Ectodermal cell (in vitro differentiated cells): ENCODE data around the gene BMP5.
A peak's percentile ranks its signal among the peaks of the same experiment; 100 is the strongest.

Source experiments
- H3K27ac ChIP-seq: 2 replicates; pipeline ENCODE4 v1.7.0; 2013; ENCODE audit warnings: mild to moderate bottlenecking, low read depth, low read length; ENCODE audit not compliant: insufficient read depth, poor library complexity, severe bottlenecking
- H3K27me3 ChIP-seq: 2 replicates; pipeline ENCODE4 v1.7.0; 2013; ENCODE audit warnings: mild to moderate bottlenecking, low read length; ENCODE audit not compliant: insufficient read depth, control insufficient read depth, poor library complexity, severe bottlenecking
- H3K36me3 ChIP-seq: one replicate; pipeline ENCODE4 v1.7.0; 2013; ENCODE audit warnings: low read length; ENCODE audit not compliant: control insufficient read depth, insufficient read depth
- H3K4me1 ChIP-seq: one replicate; pipeline ENCODE4 v1.7.0; 2013; ENCODE audit warnings: low read length; ENCODE audit not compliant: control insufficient read depth, insufficient read depth
- H3K4me3 ChIP-seq: 2 replicates; pipeline ENCODE4 v1.7.0; 2013; ENCODE audit warnings: low read depth, low read length, control low read depth; ENCODE audit not compliant: insufficient read depth
- H3K9me3 ChIP-seq: 2 replicates; pipeline ENCODE4 v1.7.0; 2013; ENCODE audit warnings: mild to moderate bottlenecking, low read length, moderate library complexity; ENCODE audit not compliant: control insufficient read depth
- WGBS, 2 experiments: methylation state at CpG; one replicate each; pipeline ENCODE4 v1.1.7; 2013; ENCODE audit warnings: missing lambda C conversion rate in 2 of 2; 5-methylcytosine and 5-hydroxymethylcytosine counted together

BMP5 gene

DNA sequence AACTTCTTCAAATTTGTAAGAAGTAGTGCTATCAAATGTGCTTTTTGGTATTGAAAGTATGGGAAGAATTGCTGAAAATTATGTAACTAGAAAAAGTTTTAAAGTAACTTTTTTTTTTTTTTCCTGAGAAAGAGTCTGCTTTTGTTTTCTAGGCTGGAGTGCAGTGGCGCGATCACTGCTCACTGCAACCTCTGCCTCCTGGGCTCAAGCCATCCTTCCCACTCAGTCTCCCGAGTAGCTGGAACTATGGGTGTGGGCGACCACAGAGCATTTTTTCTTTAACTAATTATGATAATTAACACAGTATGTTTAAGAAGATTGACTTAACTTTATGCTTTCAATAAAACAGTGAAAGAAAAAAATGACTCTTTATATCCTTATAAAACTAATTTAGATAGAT, 38.4 kb downstream of the BMP5 start:
- H3K27me3 ChIP-seq: no peaks in the 10 kb centered on the region
- H3K4me1 ChIP-seq: no peaks in the 10 kb centered on the region
- no peak overlapping the region for H3K4me3 ChIP-seq
- H3K36me3 ChIP-seq: no peaks in the 10 kb centered on the region
- H3K27ac ChIP-seq: no peak overlapping the region
- WGBS, 2 experiments: 88 to 100% methylated on average over 2 of the region's 4 CpGs
- H3K9me3 ChIP-seq: no peaks in the 10 kb centered on the region

DNA sequence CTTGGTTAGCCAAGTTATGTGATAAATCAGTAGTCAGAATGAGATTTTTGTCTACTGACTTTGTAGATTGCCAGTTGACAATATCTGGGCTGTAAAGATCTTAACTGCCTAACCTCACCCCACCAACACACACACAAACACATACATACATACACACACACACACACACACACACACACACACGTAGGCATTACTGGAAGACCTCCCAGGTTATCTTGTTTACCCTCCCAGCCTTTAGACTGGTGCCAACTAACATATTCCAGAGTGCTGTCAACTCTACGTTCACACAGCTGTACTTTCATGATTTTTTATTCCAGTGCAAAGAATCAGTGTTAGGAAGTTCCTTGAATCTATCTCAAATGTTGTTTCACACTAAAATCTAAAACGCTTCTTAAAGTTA, 38.9 kb downstream of the BMP5 start:
- Histone ChIP-seq H3K27ac (no peak overlapping the region), H3K4me3 (no peak overlapping the region), H3K36me3 (no peaks in the 10 kb centered on the region), H3K27me3 (no peaks in the 10 kb centered on the region), H3K9me3 (no peaks in the 10 kb centered on the region), H3K4me1 (no peaks in the 10 kb centered on the region)
- WGBS, 2 experiments: 81 to 91% methylated on average over 2 of the region's 3 CpGs

- H3K9me3 ChIP-seq: no peaks in the 10 kb centered on the region
- no peaks in the 10 kb centered on the region for H3K36me3 ChIP-seq
- H3K27ac ChIP-seq: no peak overlapping the region
- 60 to 88% methylated on average over 1 of the region's 1 CpG for WGBS, 2 experiments
- no peaks in the 10 kb centered on the region for H3K27me3 ChIP-seq
- no peaks in the 10 kb centered on the region for H3K4me1 ChIP-seq
- no peak overlapping the region for H3K4me3 ChIP-seq
These were observed 40.2 kb downstream of the BMP5 start for GRCh38 chr6:55835220-55835619.

- H3K9me3 ChIP-seq: no peaks in the 10 kb centered on the region
- no peak overlapping the region for H3K27ac ChIP-seq
- H3K4me3 ChIP-seq: no peak overlapping the region
- WGBS, 2 experiments: 95% methylated on average over 2 of the region's 2 CpGs
- no peaks in the 10 kb centered on the region for H3K27me3 ChIP-seq
- H3K4me1 ChIP-seq: peaks cover 7% of the 10 kb centered on the region
- H3K36me3 ChIP-seq: no peaks in the 10 kb centered on the region
These were observed 42.1 kb downstream of the BMP5 start for GRCh38 chr6:55833284-55833683.

DNA sequence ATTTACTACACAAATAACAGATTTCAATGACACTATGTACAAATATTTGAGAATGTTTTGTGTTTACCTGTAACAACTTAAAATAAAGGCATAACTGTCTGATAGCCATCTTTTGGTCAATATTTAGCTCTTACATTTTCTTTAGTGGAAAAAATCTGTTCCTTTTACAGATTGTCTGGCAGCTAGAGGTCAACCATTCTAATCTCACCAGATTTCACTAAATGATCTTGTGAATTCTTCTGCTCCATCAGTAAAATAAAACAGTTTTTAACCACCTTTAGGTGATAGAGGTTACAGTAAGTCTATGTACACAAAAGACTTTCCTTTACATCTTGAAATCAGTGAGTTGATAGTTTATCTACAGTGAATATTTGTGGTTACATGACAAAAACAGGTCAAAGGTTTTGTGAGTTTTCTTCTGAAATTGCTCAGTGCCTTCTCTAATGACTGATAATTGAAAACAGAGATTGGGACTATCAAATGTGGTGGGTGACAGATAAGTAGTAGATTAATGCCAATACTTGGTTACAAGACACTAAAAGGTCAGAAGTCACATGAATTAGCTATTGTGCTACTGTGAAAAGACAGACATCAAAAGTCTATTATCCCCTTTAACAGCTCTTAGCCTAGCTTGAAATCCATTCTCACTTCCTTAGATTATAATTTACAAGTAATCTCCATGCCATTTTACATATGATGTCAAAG, 47.4 kb downstream of the BMP5 start:
- H3K9me3 ChIP-seq: no peaks in the 10 kb centered on the region
- H3K27ac ChIP-seq: no peak overlapping the region
- H3K27me3 ChIP-seq: no peaks in the 10 kb centered on the region
- peaks cover 32% of the 10 kb centered on the region for H3K4me1 ChIP-seq
- H3K4me3 ChIP-seq: no peak overlapping the region
- no peaks in the 10 kb centered on the region for H3K36me3 ChIP-seq

- 27 to 64% methylated on average over 1 of the region's 1 CpG for WGBS, 2 experiments
- Histone ChIP-seq H3K27ac (peak overlapping the region; percentile 30), H3K4me1 (peaks cover 32% of the 10 kb centered on the region), H3K27me3 (no peaks in the 10 kb centered on the region), H3K9me3 (no peaks in the 10 kb centered on the region), H3K4me3 (no peak overlapping the region), H3K36me3 (no peaks in the 10 kb centered on the region)
These were observed 48.4 kb downstream of the BMP5 start for GRCh38 chr6:55826941-55827340.

DNA sequence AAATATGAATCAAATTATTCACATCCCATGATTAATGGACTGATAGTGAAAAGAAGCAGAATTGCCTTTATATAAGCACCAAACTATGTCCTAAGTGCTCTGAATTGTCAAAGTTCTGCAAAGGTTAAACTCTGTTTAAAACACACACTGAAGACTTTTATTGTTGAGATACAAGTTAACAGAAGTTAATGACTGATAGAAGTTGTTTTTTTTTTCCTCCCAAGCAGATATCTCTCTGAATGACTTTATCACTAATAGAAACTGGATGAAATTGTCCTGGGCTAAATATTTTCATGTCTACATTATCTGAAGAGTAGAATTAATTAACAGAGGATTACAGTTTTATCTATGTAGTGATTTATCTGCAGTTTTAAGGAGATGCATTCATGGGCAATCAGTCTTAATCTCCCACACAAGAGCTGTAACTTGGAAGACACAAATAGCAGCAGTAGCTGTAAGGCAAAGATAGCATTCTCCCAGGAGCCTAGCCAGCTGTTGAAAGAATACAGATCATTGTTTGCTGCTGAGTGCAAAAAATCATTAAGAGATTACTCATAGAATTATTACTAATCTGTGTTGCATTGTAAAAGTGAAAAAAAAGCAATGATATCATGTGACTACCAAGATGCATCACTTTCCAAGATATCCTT, 49.9 kb downstream of the BMP5 start:
- no peaks in the 10 kb centered on the region for H3K36me3 ChIP-seq
- no peaks in the 10 kb centered on the region for H3K9me3 ChIP-seq
- H3K4me1 ChIP-seq: peaks cover 32% of the 10 kb centered on the region
- no peak overlapping the region for H3K27ac ChIP-seq
- H3K4me3 ChIP-seq: no peak overlapping the region
- no peaks in the 10 kb centered on the region for H3K27me3 ChIP-seq

DNA sequence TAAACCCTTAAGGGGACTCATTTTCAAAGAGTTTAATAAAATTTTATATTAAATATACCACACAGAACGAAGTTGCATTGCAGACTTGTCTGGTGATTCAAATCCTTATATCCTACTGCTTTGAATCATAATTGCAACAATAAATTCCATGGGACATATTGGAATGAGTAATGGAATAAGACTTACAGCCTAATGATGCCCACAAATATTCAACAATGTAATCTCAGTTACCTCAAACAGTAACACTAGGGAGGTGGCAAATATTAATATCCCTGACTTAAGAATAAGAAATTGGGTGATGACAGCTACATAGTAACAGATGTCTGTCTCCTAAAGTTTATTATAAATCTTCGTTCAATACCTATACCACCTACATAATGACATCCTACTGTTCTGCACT, 52.6 kb downstream of the BMP5 start:
- Histone ChIP-seq H3K4me3 (no peak overlapping the region), H3K9me3 (no peaks in the 10 kb centered on the region), H3K4me1 (peaks cover 21% of the 10 kb centered on the region), H3K27me3 (no peaks in the 10 kb centered on the region), H3K27ac (no peak overlapping the region), H3K36me3 (peaks cover 4% of the 10 kb centered on the region)
- 85% methylated on average over 2 of the region's 2 CpGs; no CpG with 5 or more reads in 1 of the 2 experiments for WGBS, 2 experiments

DNA sequence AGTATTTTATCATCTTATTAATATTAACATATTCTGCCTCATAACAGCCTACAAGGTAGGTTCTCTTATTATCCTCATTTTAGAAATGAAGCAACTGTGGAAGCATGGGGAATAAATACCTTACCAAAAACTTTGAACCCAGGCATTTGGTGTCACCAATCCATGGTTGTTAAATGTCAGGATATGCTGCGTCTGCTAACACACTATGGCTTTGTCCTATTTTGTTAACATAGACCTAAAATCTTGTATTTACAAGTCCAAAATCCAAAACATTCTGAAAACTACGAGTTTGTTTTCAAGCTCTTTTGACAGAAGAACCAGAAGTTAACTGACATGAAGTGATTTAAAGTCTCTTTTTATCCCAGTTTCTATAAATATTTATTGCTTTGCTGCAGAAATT, 53.4 kb downstream of the BMP5 start:
- peaks cover 13% of the 10 kb centered on the region for H3K4me1 ChIP-seq
- 87 to 92% methylated on average over 2 of the region's 2 CpGs for WGBS, 2 experiments

GRCh38 chr6:55820696-55821095, 54.7 kb downstream of the BMP5 start:
- Histone ChIP-seq H3K9me3 (no peaks in the 10 kb centered on the region), H3K27ac (no peak overlapping the region), H3K4me3 (no peak overlapping the region), H3K36me3 (peaks cover 6% of the 10 kb centered on the region), H3K27me3 (no peaks in the 10 kb centered on the region), H3K4me1 (peaks cover 5% of the 10 kb centered on the region)
- 86% methylated on average over 1 of the region's 1 CpG; no CpG with 5 or more reads in 1 of the 2 experiments for WGBS, 2 experiments

More for the DNA sequence above, 53.4 kb downstream of the BMP5 start:
- Histone ChIP-seq H3K27me3 (no peaks in the 10 kb centered on the region), H3K9me3 (no peaks in the 10 kb centered on the region), H3K4me3 (no peak overlapping the region), H3K36me3 (peaks cover 6% of the 10 kb centered on the region), H3K27ac (no peak overlapping the region)
